ENCODE measurements around the gene KATNB1.

The KATNB1 gene

GRCh38 chr16:57752203-57752580 is 16.6 kb downstream of the KATNB1 start:
- TF ChIP-seq CTCF (IDR thresholded peaks at IDR 0.05; ENCODE audit: control insufficient read depth, extremely low read depth, insufficient read depth): no peak
- no peak for DNase-seq (ENCODE audit: low read depth)
- H3K4me3 ChIP-seq (ENCODE audit: low read depth, low read length): no peak overlapping the region

- no peak for TF ChIP-seq CTCF (IDR thresholded peaks at IDR 0.05; ENCODE audit: control insufficient read depth, extremely low read depth, insufficient read depth)
- no peak for DNase-seq (ENCODE audit: low read depth)
- no peak overlapping the region for H3K4me3 ChIP-seq (ENCODE audit: low read depth, low read length)
Observed at GRCh38 chr16:57752581-57753447, 17.2 kb downstream of the KATNB1 start.

- no peak overlapping the region for H3K4me3 ChIP-seq (ENCODE audit: low read depth, low read length)
- TF ChIP-seq CTCF (IDR thresholded peaks at IDR 0.05; ENCODE audit: control insufficient read depth, extremely low read depth, insufficient read depth): no peak
- no peak for DNase-seq (ENCODE audit: low read depth)
Observed at GRCh38 chr16:57753448-57754353, 18.1 kb downstream of the KATNB1 start.

- DNase-seq (ENCODE audit: low read depth): no peak
- no peak for TF ChIP-seq CTCF (IDR thresholded peaks at IDR 0.05; ENCODE audit: control insufficient read depth, extremely low read depth, insufficient read depth)
- H3K4me3 ChIP-seq (ENCODE audit: low read depth, low read length): no peak overlapping the region
Observed at GRCh38 chr16:57754354-57755060, 18.9 kb downstream of the KATNB1 start.

GRCh38 chr16:57755061-57755684 is 19.6 kb downstream of the KATNB1 start:
- TF ChIP-seq CTCF (IDR thresholded peaks at IDR 0.05; ENCODE audit: control insufficient read depth, extremely low read depth, insufficient read depth): no peak
- no peak overlapping the region for H3K4me3 ChIP-seq (ENCODE audit: low read depth, low read length)
- no peak for DNase-seq (ENCODE audit: low read depth)

- no peak overlapping the region for H3K4me3 ChIP-seq (ENCODE audit: low read depth, low read length)
- no peak for TF ChIP-seq CTCF (IDR thresholded peaks at IDR 0.05; ENCODE audit: control insufficient read depth, extremely low read depth, insufficient read depth)
- no peak for DNase-seq (ENCODE audit: low read depth)
Observed at GRCh38 chr16:57755726-57756423, 20.3 kb downstream of the KATNB1 start.
